GM19043 (cell line): Measurements from ENCODE around the gene SNX2.
"Not testable (repeated sequence)": the region's sequence is repeated elsewhere in the genome, so short reads cannot be mapped to it uniquely, and the experiment has no call there.

Source experiments
- ATAC-seq: cut with Tn5 transposase; IDR thresholded peaks from one replicate; pipeline ENCODE4 v1.9.1; 2021; ENCODE audit warnings: low read depth; ENCODE audit not compliant: unreplicated experiment

The SNX2 gene

GRCh38 chr5:122839731-122840130 lies 64.9 kb downstream of the SNX2 start:
- ATAC-seq = no peak

DNA sequence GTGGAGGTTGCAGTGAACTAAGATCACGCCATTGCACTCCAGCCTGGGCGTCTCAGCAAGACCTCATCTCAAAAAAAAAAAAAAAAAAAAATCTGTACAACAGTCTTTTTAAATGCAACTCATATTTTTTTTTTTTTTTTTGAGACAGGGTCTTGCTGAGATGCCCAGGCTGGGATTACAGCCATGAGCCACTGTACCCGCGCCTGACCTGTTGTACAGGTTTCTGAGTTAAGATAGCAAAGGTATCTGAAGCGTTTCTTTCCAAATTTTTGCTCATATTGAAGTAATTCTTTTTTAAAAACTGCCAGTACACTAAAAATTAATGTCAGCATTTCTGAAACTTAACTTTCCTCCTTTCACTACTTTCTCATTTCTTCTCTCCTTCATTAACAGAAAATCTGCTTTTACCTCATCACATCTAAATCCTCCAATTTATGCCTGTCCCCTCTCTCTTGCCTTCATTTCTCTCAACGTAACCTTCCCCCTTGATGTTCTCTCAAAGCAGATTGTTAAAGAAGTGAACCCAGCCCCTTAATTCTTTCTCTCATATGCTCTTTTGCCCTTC lies 67.2 kb downstream of the SNX2 start:
- ATAC-seq = no peak

- peak; percentile 2 for ATAC-seq
Measured at GRCh38 chr5:122844136-122844909, 69.4 kb downstream of the SNX2 start.

GRCh38 chr5:122844910-122845228 lies 70.0 kb downstream of the SNX2 start:
- peak; percentile 38 for ATAC-seq

- peak; percentile 77 for ATAC-seq
Measured at GRCh38 chr5:122845229-122846050, 70.6 kb downstream of the SNX2 start, which contains the start of gene SNX24. Gene SNX24 (plus strand): TSS chr5:122845613. CDS start chr5:122845634, 21 bp downstream.

GRCh38 chr5:122846051-122846550 lies 71.2 kb downstream of the SNX2 start:
- ATAC-seq = no peak

DNA sequence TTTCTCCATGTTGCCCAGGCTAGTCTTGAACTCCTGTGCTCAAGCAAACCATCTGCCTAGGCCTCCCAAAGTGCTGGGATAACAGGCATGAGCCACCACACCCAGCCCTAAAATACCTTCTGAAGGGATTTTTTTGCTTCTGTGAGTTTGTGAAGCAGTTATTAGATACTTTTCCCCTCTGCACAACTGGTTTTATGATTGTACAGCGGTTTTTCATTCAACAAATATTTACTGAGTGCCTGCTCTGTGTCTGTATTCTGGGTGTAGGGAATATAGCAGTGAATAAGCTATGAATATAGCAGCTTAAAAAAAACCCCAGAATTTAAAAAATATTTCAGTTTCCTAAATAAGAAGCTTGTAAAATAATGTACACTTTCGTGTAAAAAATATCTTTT lies 72.8 kb downstream of the SNX2 start:
- ATAC-seq = no peak

- ATAC-seq = no peak
Measured at GRCh38 chr5:122849771-122850170, 74.9 kb downstream of the SNX2 start.

DNA sequence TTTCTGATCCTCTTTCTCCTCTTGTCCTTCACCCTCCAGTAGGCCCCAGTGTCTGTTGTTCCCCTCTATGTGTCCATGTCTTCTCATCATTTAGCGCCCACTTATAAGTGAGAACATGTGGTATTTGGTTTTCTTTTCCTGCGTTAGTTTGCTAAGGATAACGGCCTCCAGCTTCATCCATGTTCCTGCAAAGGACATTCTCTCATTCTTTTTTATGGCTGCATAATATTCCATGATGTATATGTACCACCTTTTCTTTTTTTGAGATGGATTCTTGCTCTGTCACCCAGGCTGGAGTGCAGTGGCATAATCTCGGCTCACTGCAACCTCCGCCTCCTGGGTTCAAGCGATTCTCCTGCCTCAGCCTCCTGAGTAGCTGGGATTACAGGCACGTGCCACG lies 82.7 kb downstream of the SNX2 start:
- not testable (repeated sequence) for ATAC-seq

DNA sequence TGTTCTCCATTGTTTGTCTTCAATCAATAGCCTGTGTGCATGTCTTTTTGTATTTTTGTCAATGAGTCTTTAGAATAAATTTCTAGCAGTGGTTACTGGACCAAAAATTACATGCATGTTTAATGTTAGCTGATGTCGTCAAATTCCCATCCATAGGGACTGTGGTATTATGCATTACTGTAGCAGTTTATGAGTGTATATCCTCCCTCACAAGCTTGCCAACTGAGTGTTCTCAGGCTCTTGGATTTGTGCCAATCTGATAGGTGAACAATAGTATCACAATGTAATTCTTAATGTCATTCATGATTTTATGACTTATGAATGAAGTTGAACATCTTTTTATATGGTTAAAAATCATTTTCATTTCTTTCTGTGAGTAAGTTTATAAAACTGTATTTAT lies 83.6 kb downstream of the SNX2 start:
- no peak for ATAC-seq

GRCh38 chr5:122863240-122863639 lies 88.4 kb downstream of the SNX2 start:
- ATAC-seq = no peak

GRCh38 chr5:122863721-122864120 lies 88.8 kb downstream of the SNX2 start:
- ATAC-seq = no peak

DNA sequence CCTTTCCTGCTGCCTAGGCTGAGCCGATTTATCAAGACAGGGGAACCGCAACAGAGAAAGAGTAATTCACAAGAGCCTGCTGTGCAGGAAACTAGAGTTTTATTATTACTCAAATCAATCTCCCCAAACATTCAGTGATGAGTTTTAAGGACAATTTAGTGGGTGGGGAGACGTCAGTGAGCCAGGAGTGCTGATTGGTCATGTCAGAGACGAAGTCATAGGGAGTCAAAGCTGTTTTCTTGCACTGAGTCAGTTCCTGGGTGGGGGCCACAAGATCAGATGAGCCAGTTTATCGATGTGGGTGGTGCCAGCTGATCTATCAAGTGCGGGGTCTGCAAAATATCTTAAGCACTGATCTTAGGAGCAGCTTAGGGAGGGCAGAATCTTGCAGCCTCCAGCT lies 89.5 kb downstream of the SNX2 start:
- no peak for ATAC-seq

- no peak for ATAC-seq
Measured at GRCh38 chr5:122864842-122865241, 90.0 kb downstream of the SNX2 start.

DNA sequence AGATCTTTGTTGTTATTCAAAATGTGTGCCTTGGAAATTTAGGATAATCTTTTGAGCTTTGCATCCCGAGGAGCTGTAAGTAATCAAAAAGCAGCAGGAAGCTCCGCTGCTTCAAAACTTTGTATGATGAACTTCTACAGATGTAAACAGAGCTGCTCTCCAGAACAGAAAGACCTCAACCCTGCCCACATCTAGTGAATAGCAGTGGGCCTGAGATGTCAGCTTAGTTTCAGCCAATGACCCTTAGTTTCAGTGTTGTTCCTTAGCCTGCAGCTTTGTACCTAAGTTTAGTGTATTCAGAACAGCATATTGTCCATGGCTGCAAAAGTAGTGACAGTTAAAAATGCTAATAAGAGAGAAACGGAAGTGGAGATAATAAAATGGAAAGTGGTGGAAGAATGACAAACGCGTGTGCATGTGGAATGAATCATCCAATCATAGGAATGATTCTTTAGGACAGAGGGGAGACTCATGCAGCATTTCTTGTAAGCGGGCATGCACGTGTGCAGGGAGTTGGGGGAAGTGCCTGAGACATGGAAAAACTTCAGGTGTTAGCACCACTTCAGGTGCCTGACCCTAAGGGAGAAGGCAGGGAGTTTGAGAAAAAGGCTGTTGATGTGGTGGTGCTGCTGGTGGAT lies 95.5 kb downstream of the SNX2 start:
- ATAC-seq = no peak

- no peak for ATAC-seq
Measured at GRCh38 chr5:122871661-122872060, 96.8 kb downstream of the SNX2 start.

GRCh38 chr5:122874179-122874875 lies 99.4 kb downstream of the SNX2 start:
- no peak for ATAC-seq

DNA sequence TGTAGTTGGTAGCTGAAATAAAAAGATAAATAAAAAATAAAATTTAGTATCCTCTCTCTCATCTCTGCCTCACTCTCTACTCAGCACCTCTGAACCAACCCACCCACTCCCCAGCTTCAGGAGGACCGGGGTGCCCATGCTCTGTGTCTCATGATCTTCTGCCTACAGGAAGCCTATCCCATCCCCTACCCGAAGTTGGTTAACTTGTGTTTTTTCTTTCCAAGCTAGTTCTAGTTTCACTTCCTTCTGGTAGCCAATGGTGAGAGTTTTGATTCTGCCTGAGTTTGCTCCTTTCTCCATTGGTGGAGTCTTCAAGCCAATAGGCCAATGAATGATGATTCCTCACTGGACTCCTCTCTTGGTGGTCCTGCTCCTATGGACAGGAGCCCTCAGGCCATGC lies 102.6 kb downstream of the SNX2 start:
- peak; percentile 62 for ATAC-seq

GRCh38 chr5:122879076-122879475 lies 104.2 kb downstream of the SNX2 start:
- ATAC-seq = no peak
